SK-N-SH treated with all-trans-retinoic acid at 6 μM for 48 hours (cell line): ENCODE measurements around the gene ASIC5.

Experiments used
- ARNTL ChIP-seq: fragments of 450-650 bp; formaldehyde crosslinking; IDR thresholded peaks from 2 replicates; pipeline ENCODE4 v1.5.0; 2020; ENCODE audit warnings: low read depth, mild to moderate bottlenecking, moderate library complexity, borderline replicate concordance
- BACH2 ChIP-seq: fragments of 250-450 bp; sonication (Bioruptor Pico); IDR thresholded peaks from 2 replicates; pipeline ENCODE4 v1.9.0; 2021; ENCODE audit warnings: mild to moderate bottlenecking, borderline replicate concordance
- ESRRG ChIP-seq: fragments of 250-450 bp; sonication (Bioruptor Pico); IDR thresholded peaks from 2 replicates; pipeline ENCODE4 v1.6.1; 2021; ENCODE audit warnings: mild to moderate bottlenecking
- OSR1 ChIP-seq: fragments of 250-450 bp; sonication (Bioruptor Pico); IDR thresholded peaks from 2 replicates; pipeline ENCODE4 v1.8.0; 2022; ENCODE audit warnings: moderate library complexity, mild to moderate bottlenecking, inconsistent platforms
- PATZ1 ChIP-seq: fragments of 250-450 bp; sonication (Bioruptor Pico); IDR thresholded peaks from 2 replicates; pipeline ENCODE4 v1.8.0; 2020; ENCODE audit warnings: mild to moderate bottlenecking, moderate library complexity, borderline replicate concordance
- POU6F1 ChIP-seq: fragments of 250-450 bp; sonication (Bioruptor Pico); IDR thresholded peaks from 2 replicates; pipeline ENCODE4 v1.8.0; 2021; ENCODE audit warnings: low read depth, mild to moderate bottlenecking, moderate library complexity, borderline replicate concordance
- RARB ChIP-seq: fragments of 250-450 bp; sonication (Bioruptor Pico); IDR thresholded peaks from 2 replicates; pipeline ENCODE4 v1.8.0; 2021; ENCODE audit warnings: mild to moderate bottlenecking, moderate library complexity
- SNAI2 ChIP-seq: fragments of 250-450 bp; sonication (Bioruptor Pico); IDR thresholded peaks from 2 replicates; pipeline ENCODE4 v1.5.0; 2020; ENCODE audit warnings: mild to moderate bottlenecking, moderate library complexity
- TCF4 ChIP-seq: fragments of 250-450 bp; sonication (Bioruptor Pico); IDR thresholded peaks from 2 replicates; pipeline ENCODE4 v1.8.0; 2021; ENCODE audit warnings: mild to moderate bottlenecking, moderate library complexity, borderline replicate concordance
- TOX ChIP-seq: fragments of 250-450 bp; sonication (Bioruptor Pico); IDR thresholded peaks from 2 replicates; pipeline ENCODE4 v1.8.0; 2021; ENCODE audit warnings: mild to moderate bottlenecking, moderate library complexity, borderline replicate concordance
- ZFP3 ChIP-seq: fragments of 250-450 bp; sonication (Bioruptor Pico); IDR thresholded peaks from 2 replicates; pipeline ENCODE4 v1.5.0; 2020; ENCODE audit warnings: mild to moderate bottlenecking, moderate library complexity
- ZNF565 ChIP-seq: fragments of 450-650 bp; formaldehyde crosslinking; conservative IDR thresholded peaks from 2 replicates; pipeline ENCODE4 v1.5.0; 2020; ENCODE audit warnings: low read depth, mild to moderate bottlenecking, moderate library complexity
- ZNF70 ChIP-seq: fragments of 450-650 bp; formaldehyde crosslinking; IDR thresholded peaks from 2 replicates; pipeline ENCODE4 v1.5.0; 2020; ENCODE audit warnings: mild to moderate bottlenecking, moderate library complexity
- ZNF8 ChIP-seq: fragments of 450-650 bp; formaldehyde crosslinking; IDR thresholded peaks from 2 replicates; pipeline ENCODE4 v1.5.0; 2020; ENCODE audit warnings: mild to moderate bottlenecking, moderate library complexity

GRCh38 chr4:155789982-155790381 is 76.1 kb downstream of the ASIC5 start:
- TF ChIP-seq SNAI2 (CRISPR knock-in tag): no peak
- no peak for TF ChIP-seq ZNF70
- no peak for TF ChIP-seq OSR1
- no peak for TF ChIP-seq PATZ1 (CRISPR knock-in tag)
- TF ChIP-seq POU6F1 (CRISPR knock-in tag): no peak
- no peak for TF ChIP-seq TCF4 (CRISPR knock-in tag)
- TF ChIP-seq ARNTL: no peak
- no peak for TF ChIP-seq BACH2 (CRISPR knock-in tag)
- no peak for TF ChIP-seq ZFP3 (CRISPR knock-in tag)
- no peak for TF ChIP-seq RARB (CRISPR knock-in tag)
- no peak for TF ChIP-seq ZNF565 (CRISPR knock-in tag)
- TF ChIP-seq ESRRG (CRISPR knock-in tag): no peak
- no peak for TF ChIP-seq ZNF8 (CRISPR knock-in tag)
- TF ChIP-seq TOX (CRISPR knock-in tag): no peak
